Activated CD8-positive, alpha-beta T cell treated with anti-CD3 and anti-CD28 coated beads for 36 hours (primary cell): Measurements from ENCODE around the gene KCTD1. TPM values are rescaled to one million over a fixed set of nuclear protein-coding genes. Genes with fewer than 3 reads are reported as not detected.

Experiments
- ATAC-seq: fragments of 200-7000 bp; cut with Tn5 transposase; one replicate; pipeline ENCODE4 v1.10.0; 2021; ENCODE audit warnings: mild to moderate bottlenecking, moderate library complexity
- CTCF ChIA-PET: fragments of 350-600 bp; sonication (Branson Sonifier 250); formaldehyde crosslinking; loops from one replicate; lab custom pipeline; 2021; ENCODE audit warnings: antibody characterized with exemption; lab: Charles Lee
- POLR2A ChIA-PET: fragments of 350-600 bp; sonication (Branson Sonifier 250); formaldehyde crosslinking; loops from one replicate; lab custom pipeline; 2021; ENCODE audit warnings: antibody characterized with exemption; lab: Charles Lee
- DNase-seq: peaks from one replicate; pipeline ENCODE4 v3.0.0-alpha.2; 2020
- H3K27ac Mint-ChIP-seq: one replicate; pipeline ENCODE4 v1.8.0; 2021; ENCODE audit warnings: mild to moderate bottlenecking, mixed read lengths
- H3K27me3 Mint-ChIP-seq: one replicate; pipeline ENCODE4 v1.8.0; 2021; ENCODE audit warnings: mixed read lengths
- H3K36me3 Mint-ChIP-seq: one replicate; pipeline ENCODE4 v1.8.0; 2021; ENCODE audit warnings: low read depth, mixed read lengths
- H3K4me1 Mint-ChIP-seq: one replicate; pipeline ENCODE4 v1.8.0; 2021; ENCODE audit warnings: low read depth, mixed read lengths
- H3K4me3 Mint-ChIP-seq: one replicate; pipeline ENCODE4 v1.8.0; 2021; ENCODE audit warnings: mild to moderate bottlenecking, moderate library complexity, mixed read lengths
- H3K9me3 Mint-ChIP-seq: one replicate; pipeline ENCODE4 v1.8.0; 2021; ENCODE audit warnings: mixed read lengths
- intact Hi-C: fragments of 100-400 bp; cut with micrococcal nuclease; formaldehyde crosslinking; loops from one replicate; pipeline ENCODE4 v1.10.0; 2022
- total RNA-seq, 2 experiments: library from RNA; stranded (reverse); gene quantifications; one replicate each; pipeline ENCODE4 v1.2.3, GENCODE V29; 2021
- TF ChIP-seq, protein P1 (sequence below): fragments of 200-600 bp; IDR thresholded peaks from one replicate; pipeline ENCODE4 v1.8.0; 2022; ENCODE audit warnings: antibody characterized with exemption, mild to moderate bottlenecking

KCTD1 gene
- total RNA-seq, 2 experiments from 2014 or later: 3.4 TPM

DNA sequence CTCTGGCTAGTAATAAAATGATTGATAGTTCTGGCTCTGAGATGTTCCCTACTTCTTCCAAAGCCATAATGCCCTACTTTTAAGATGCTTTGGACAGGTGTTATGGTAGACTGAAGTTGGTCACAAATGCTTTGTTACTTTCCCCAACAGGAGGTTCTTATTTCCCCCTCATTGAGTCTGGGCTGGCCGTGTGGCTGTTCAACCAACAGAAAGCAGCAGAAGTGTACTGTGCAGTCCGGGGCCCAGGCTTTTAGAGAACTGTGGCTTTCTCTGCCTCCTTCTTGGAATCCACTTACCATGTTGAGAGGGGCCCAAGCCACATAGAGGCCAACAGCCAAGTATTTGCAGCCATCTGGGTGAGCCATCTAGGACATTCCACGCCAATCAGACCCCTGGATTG is 94.2 kb downstream of the KCTD1 start:
- H3K27me3 Mint-ChIP-seq: peaks cover 5% of the 10 kb centered on the region
- TF ChIP-seq, protein P1, sequence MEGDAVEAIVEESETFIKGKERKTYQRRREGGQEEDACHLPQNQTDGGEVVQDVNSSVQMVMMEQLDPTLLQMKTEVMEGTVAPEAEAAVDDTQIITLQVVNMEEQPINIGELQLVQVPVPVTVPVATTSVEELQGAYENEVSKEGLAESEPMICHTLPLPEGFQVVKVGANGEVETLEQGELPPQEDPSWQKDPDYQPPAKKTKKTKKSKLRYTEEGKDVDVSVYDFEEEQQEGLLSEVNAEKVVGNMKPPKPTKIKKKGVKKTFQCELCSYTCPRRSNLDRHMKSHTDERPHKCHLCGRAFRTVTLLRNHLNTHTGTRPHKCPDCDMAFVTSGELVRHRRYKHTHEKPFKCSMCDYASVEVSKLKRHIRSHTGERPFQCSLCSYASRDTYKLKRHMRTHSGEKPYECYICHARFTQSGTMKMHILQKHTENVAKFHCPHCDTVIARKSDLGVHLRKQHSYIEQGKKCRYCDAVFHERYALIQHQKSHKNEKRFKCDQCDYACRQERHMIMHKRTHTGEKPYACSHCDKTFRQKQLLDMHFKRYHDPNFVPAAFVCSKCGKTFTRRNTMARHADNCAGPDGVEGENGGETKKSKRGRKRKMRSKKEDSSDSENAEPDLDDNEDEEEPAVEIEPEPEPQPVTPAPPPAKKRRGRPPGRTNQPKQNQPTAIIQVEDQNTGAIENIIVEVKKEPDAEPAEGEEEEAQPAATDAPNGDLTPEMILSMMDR: no peak
- no peak overlapping the region for H3K4me3 Mint-ChIP-seq
- ATAC-seq: no peak
- H3K4me1 Mint-ChIP-seq: peaks cover 9% of the 10 kb centered on the region
- no peaks in the 10 kb centered on the region for H3K36me3 Mint-ChIP-seq
- no peaks in the 10 kb centered on the region for H3K9me3 Mint-ChIP-seq
- intact Hi-C loops: no loop called here
- ChIA-PET POLR2A (no interaction called here), CTCF (no interaction called here)
- no peak overlapping the region for H3K27ac Mint-ChIP-seq
- DNase-seq: no peak

DNA sequence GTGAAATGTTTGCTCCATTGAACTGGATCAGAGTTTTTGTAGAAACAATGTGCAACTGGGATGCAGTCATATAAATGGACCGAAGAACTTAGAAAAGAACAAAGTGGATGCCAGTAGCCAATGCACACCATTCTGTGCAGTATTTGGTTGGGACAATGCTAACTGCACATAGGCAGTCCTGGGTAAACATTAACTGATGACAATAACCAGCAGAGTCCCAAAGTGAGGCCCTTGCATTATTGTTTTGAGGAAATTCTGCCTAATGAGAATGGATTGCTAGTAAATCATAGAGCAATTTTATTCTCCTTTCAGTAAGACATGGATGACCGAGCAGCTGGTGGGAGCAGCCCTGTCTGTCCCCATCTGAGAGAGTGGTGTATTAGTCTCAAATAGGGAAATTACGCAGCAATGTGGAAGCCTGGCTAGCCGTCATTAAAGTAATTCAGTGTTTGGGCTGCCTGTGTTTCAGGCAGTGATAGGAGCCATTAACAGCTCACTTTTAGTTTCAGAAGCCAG is 94.9 kb downstream of the KCTD1 start:
- ChIA-PET CTCF (interaction anchor here (0.9 kb wide), 1 partner anchor 15 kb away, joined by 3 read pairs; no protein-coding TSS in a partner anchor), POLR2A (no interaction called here)
- Mint-ChIP-seq H3K4me3 (no peak overlapping the region), H3K27me3 (peaks cover 5% of the 10 kb centered on the region), H3K9me3 (no peaks in the 10 kb centered on the region), H3K27ac (no peak overlapping the region), H3K4me1 (peaks cover 2% of the 10 kb centered on the region), H3K36me3 (no peaks in the 10 kb centered on the region)
- ATAC-seq (no peak), DNase-seq (no peak)
- intact Hi-C loops: no loop called here
- TF ChIP-seq, protein P1: no peak

DNA sequence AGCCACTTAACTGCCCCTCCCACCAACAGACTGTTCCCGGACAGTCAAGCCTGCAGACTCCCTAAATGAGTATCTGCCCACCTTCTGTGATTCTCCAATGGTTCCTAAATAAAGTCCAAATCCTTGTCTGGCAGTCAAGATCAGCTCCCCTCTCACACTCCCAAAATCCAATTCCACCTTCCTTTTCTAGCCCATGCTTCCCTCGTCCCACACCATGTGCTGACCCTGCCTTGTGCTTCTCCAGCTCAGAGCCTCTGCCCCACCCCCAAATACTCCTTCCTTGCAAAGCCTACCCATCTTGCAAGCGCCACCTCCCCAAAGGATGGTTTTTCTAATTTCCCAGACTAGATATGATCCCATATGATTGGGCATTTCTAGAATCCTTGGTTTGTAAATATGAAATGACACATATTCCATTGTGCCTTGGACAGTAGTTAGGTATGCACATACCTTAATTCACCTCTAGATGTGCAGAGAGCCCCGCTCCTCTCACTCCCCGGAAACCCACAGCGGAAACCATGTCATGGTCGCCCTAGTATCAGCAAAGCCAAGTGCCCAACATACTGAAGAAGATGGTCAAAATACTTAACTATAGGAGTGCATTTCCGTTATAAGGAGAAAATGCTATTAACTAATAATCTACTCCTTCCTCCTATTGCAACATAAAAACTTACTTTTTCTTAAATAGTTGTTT is 97.2 kb downstream of the KCTD1 start:
- CTCF ChIA-PET: no interaction called here
- no peak overlapping the region for H3K4me3 Mint-ChIP-seq
- POLR2A ChIA-PET: no interaction called here

GRCh38 chr18:26448714-26449159 is 99.6 kb downstream of the KCTD1 start:
- no peaks in the 10 kb centered on the region for H3K36me3 Mint-ChIP-seq
- H3K9me3 Mint-ChIP-seq: no peaks in the 10 kb centered on the region

More for the DNA sequence above, 97.2 kb downstream of the KCTD1 start:
- H3K4me1 Mint-ChIP-seq: no peaks in the 10 kb centered on the region
- ATAC-seq (no peak), DNase-seq (no peak)
- intact Hi-C loops: no loop called here
- no peak overlapping the region for H3K27ac Mint-ChIP-seq
- H3K9me3 Mint-ChIP-seq: no peaks in the 10 kb centered on the region
- TF ChIP-seq, protein P1: no peak
- peaks cover 8% of the 10 kb centered on the region for H3K27me3 Mint-ChIP-seq
- no peaks in the 10 kb centered on the region for H3K36me3 Mint-ChIP-seq

DNA sequence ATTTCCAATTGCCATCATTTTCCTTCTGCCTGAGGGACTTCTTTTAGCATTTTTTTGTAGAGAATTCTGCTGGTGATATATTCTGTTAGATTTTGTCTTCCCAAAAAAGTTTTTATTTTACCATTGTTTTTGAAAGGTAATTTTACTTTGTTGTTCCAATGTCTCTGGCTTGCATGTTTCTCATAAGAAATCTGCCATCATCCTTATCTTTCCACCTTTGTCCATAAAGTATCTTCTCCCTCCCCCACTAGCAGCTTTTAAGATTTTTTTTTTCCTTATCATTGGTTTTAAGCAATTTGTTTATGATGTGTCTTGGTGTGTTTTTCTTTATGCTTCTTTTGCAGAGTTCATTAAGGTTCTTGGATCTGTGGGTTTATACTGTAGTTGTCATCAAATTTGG is 104.5 kb downstream of the KCTD1 start:
- H3K36me3 Mint-ChIP-seq: no peaks in the 10 kb centered on the region
- H3K9me3 Mint-ChIP-seq: no peaks in the 10 kb centered on the region
- TF ChIP-seq, protein P1: no peak
- no peak overlapping the region for H3K4me3 Mint-ChIP-seq
- ATAC-seq (no peak), DNase-seq (no peak)
- peaks cover 8% of the 10 kb centered on the region for H3K27me3 Mint-ChIP-seq
- ChIA-PET POLR2A (no interaction called here), CTCF (no interaction called here)
- H3K27ac Mint-ChIP-seq: no peak overlapping the region
- H3K4me1 Mint-ChIP-seq: no peaks in the 10 kb centered on the region
- intact Hi-C loops: no loop called here

More at GRCh38 chr18:26448714-26449159, 99.6 kb downstream of the KCTD1 start:
- H3K4me3 Mint-ChIP-seq: no peak overlapping the region
- TF ChIP-seq, protein P1: no peak
- DNase-seq (no peak), ATAC-seq (no peak)
- ChIA-PET POLR2A (no interaction called here), CTCF (interaction anchor here (1.4 kb wide), 1 partner anchor 527 kb away, joined by 3 read pairs; no protein-coding TSS in a partner anchor)
- no peaks in the 10 kb centered on the region for H3K4me1 Mint-ChIP-seq
- H3K27ac Mint-ChIP-seq: no peak overlapping the region
- intact Hi-C loops: no loop called here
- peaks cover 13% of the 10 kb centered on the region for H3K27me3 Mint-ChIP-seq
